ENCODE measurements around the gene SMURF1. TPM values are rescaled to one million over a fixed set of nuclear protein-coding genes. Genes with fewer than 3 reads are reported as not detected.

Gene SMURF1
- total RNA-seq, 1 donor from 2014 or later: 30.2 TPM

GRCh38 chr7:98994046-98994944 is 149.6 kb downstream of the SMURF1 start:
- H3K9me3 Mint-ChIP-seq (ENCODE audit: low read depth): no peaks in the 10 kb centered on the region
- peak; percentile 47 for DNase-seq (ENCODE audit: low spot score)

GRCh38 chr7:98993024-98993897 is 150.6 kb downstream of the SMURF1 start:
- Mint-ChIP-seq H3K27me3 (ENCODE audit: low read depth) (no peaks in the 10 kb centered on the region), H3K9me3 (ENCODE audit: low read depth) (no peaks in the 10 kb centered on the region), H3K27ac (ENCODE audit: unreplicated experiment) (no peak overlapping the region), H3K4me1 (ENCODE audit: low read depth) (no peaks in the 10 kb centered on the region), H3K36me3 (ENCODE audit: low read depth) (peaks cover 46% of the 10 kb centered on the region), H3K4me3 (ENCODE audit: unreplicated experiment) (no peak overlapping the region)
- DNase-seq (ENCODE audit: low spot score): peak; percentile 19
- peak; percentile 43 for TF ChIP-seq CTCF (IDR thresholded peaks at IDR 0.05)

More at GRCh38 chr7:98994046-98994944, 149.6 kb downstream of the SMURF1 start:
- no peak for TF ChIP-seq CTCF (IDR thresholded peaks at IDR 0.05)
- Mint-ChIP-seq H3K4me3 (ENCODE audit: unreplicated experiment) (no peak overlapping the region), H3K36me3 (ENCODE audit: low read depth) (peaks cover 48% of the 10 kb centered on the region), H3K4me1 (ENCODE audit: low read depth) (no peaks in the 10 kb centered on the region), H3K27me3 (ENCODE audit: low read depth) (no peaks in the 10 kb centered on the region), H3K27ac (ENCODE audit: unreplicated experiment) (no peak overlapping the region)

- H3K27me3 Mint-ChIP-seq (ENCODE audit: low read depth): no peaks in the 10 kb centered on the region
- no peaks in the 10 kb centered on the region for H3K4me1 Mint-ChIP-seq (ENCODE audit: low read depth)
- TF ChIP-seq CTCF (IDR thresholded peaks at IDR 0.05): no peak
- peaks cover 53% of the 10 kb centered on the region for H3K36me3 Mint-ChIP-seq (ENCODE audit: low read depth)
- DNase-seq (ENCODE audit: low spot score): no peak
- no peak overlapping the region for H3K4me3 Mint-ChIP-seq (ENCODE audit: unreplicated experiment)
- H3K9me3 Mint-ChIP-seq (ENCODE audit: low read depth): no peaks in the 10 kb centered on the region
- no peak overlapping the region for H3K27ac Mint-ChIP-seq (ENCODE audit: unreplicated experiment)
Measured at GRCh38 chr7:98992076-98992475, 151.8 kb downstream of the SMURF1 start.

- Mint-ChIP-seq H3K27ac (ENCODE audit: unreplicated experiment) (no peak overlapping the region), H3K27me3 (ENCODE audit: low read depth) (no peaks in the 10 kb centered on the region), H3K36me3 (ENCODE audit: low read depth) (peaks cover 57% of the 10 kb centered on the region), H3K9me3 (ENCODE audit: low read depth) (peaks cover 3% of the 10 kb centered on the region), H3K4me1 (ENCODE audit: low read depth) (no peaks in the 10 kb centered on the region), H3K4me3 (ENCODE audit: unreplicated experiment) (no peak overlapping the region)
- no peak for TF ChIP-seq CTCF (IDR thresholded peaks at IDR 0.05)
- peak; percentile 49 for DNase-seq (ENCODE audit: low spot score)
Measured at GRCh38 chr7:98991141-98991540, 152.8 kb downstream of the SMURF1 start.

- Mint-ChIP-seq H3K27me3 (ENCODE audit: low read depth) (no peaks in the 10 kb centered on the region), H3K4me3 (ENCODE audit: unreplicated experiment) (no peak overlapping the region), H3K27ac (ENCODE audit: unreplicated experiment) (no peak overlapping the region), H3K36me3 (ENCODE audit: low read depth) (peaks cover 58% of the 10 kb centered on the region), H3K9me3 (ENCODE audit: low read depth) (peaks cover 8% of the 10 kb centered on the region), H3K4me1 (ENCODE audit: low read depth) (no peaks in the 10 kb centered on the region)
- DNase-seq (ENCODE audit: low spot score): peak; percentile 49
- no peak for TF ChIP-seq CTCF (IDR thresholded peaks at IDR 0.05)
Measured at GRCh38 chr7:98990356-98990755, 153.6 kb downstream of the SMURF1 start.

Data from chondrocyte (in vitro differentiated cells).